ENCODE results near the gene DCLRE1B. TPM values are rescaled to one million over a fixed set of nuclear protein-coding genes. Genes with fewer than 3 reads are reported as not detected.
A peak's percentile ranks its signal among the peaks of the same experiment; 100 is the strongest.

DCLRE1B gene
- total and polyA plus RNA-seq, 2 donors (not counting 1 experiment from before 2014, with no cell fraction given), result 1.0 to 4.8 TPM

GRCh38 chr1:113857776-113858175 lies 47.4 kb upstream of the DCLRE1B start:
- no peaks in the 10 kb centered on the region for H4K20me1 ChIP-seq (ENCODE audit: control insufficient read depth, insufficient read depth, low read length, poor library complexity, severe bottlenecking)
- CTCF ChIA-PET, result interaction anchor here (2.1 to 4.2 kb wide), 3 partner anchors 17 to 44 kb away, joined by 6 to 36 read pairs (median 15); no protein-coding TSS in a partner anchor
- H3K27me3 ChIP-seq (replicated peaks in 1 of 4; ENCODE audit: control extremely low read depth in 1 of 4, control insufficient read depth in 3 of 4, insufficient read depth in 4 of 4, low read length in 3 of 4), result no peaks in the 10 kb centered on the region
- POLR2A ChIA-PET, result interaction anchor here (1.4 kb wide), 2 partner anchors 25 to 47 kb away, joined by 4 to 5 read pairs; partner anchors contain the start of gene AP4B1
- no peaks in the 10 kb centered on the region for H3K9me3 Mint-ChIP-seq (ENCODE audit: insufficient read depth)
- intact Hi-C loops (cut with micrococcal nuclease), result loop anchor here (2.0 kb wide), 2 partner anchors 19 to 71 kb away; partner anchors contain the start of gene HIPK1
- peaks cover 55 to 57% of the 10 kb centered on the region in 2 donors for H3K4me1 ChIP-seq (ENCODE audit: control insufficient read depth in 2 of 2, insufficient read depth in 2 of 2, low read length in 2 of 2)
- peak; percentile 24 for DNase-seq
- H3K36me3 ChIP-seq (replicated peaks in 1 of 2; ENCODE audit: control extremely low read depth in 1 of 2, control insufficient read depth in 1 of 2, extremely low read depth in 1 of 2, insufficient read depth in 2 of 2, low read length in 1 of 2), result peaks cover 6 to 22% of the 10 kb centered on the region in 2 experiments
- peak overlapping the region; percentile 33 for H3K9ac ChIP-seq (ENCODE audit: low read length)
- no peaks in the 10 kb centered on the region for H3K9me3 ChIP-seq (ENCODE audit: control extremely low read depth in 1 of 3, control insufficient read depth in 2 of 3, insufficient read depth in 1 of 3, low read length in 2 of 3)
- H3K4me3 ChIP-seq (ENCODE audit: control extremely low read depth in 1 of 5, extremely low read depth in 1 of 5, insufficient read depth in 1 of 5, low read depth in 2 of 5, low read length in 4 of 5), result peak overlapping the region in 2 of 5 experiments; percentile 15 to 18
- H2AFZ ChIP-seq (ENCODE audit: insufficient read depth, low read depth, low read length, poor library complexity, severe bottlenecking), result no peak overlapping the region
- H3K4me2 ChIP-seq (replicated peaks; ENCODE audit: low read depth, low read length, poor library complexity, severe bottlenecking), result peak overlapping the region; percentile 68
- H3K4me1 Mint-ChIP-seq, result peaks cover 54% of the 10 kb centered on the region
- H3K27ac Mint-ChIP-seq, result peak overlapping the region; percentile 79
- WGBS (ENCODE audit: insufficient coverage), result 40% methylated on average over 1 of the region's 3 CpGs
- peak overlapping the region; percentile 72 for H3K4me3 Mint-ChIP-seq
- no peak for ATAC-seq (ENCODE audit: low read depth)
- no peak for TF ChIP-seq CTCF (IDR thresholded peaks at IDR 0.05)
- no peak for TF ChIP-seq EZH2 (IDR thresholded peaks at IDR 0.05; ENCODE audit: borderline replicate concordance, insufficient read depth, low read depth, low read length, poor library complexity, severe bottlenecking)
- H3K27ac ChIP-seq (ENCODE audit: low read length in 2 of 2), result peak overlapping the region; percentile 73 to 80
- peaks cover 21% of the 10 kb centered on the region for H3K79me2 ChIP-seq (ENCODE audit: control insufficient read depth, insufficient read depth, low read length)
- H3K27me3 Mint-ChIP-seq, result no peaks in the 10 kb centered on the region

DNA sequence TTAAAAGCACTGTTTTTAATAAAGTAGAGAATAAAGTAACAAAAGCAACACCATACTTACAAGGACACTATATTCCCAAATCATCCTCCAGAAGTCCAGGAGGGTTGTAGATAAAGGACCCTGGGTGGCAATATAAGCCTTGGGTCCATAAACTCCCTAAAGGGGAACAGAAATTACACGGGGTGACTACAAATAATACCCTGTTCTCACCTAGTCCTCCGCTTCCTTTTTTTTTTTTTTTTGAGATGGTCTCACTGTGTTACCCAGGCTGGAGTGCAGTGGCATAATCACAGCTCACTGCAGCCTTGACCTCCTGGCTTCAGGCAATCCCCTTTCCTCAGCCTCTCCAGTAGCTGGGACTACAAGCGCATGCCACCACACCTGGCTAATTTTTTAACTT lies 46.7 kb upstream of the DCLRE1B start:
- peak overlapping the region; percentile 72 for H3K4me3 Mint-ChIP-seq
- Histone ChIP-seq H3K9me3 (ENCODE audit: control extremely low read depth in 1 of 3, control insufficient read depth in 2 of 3, insufficient read depth in 1 of 3, low read length in 2 of 3) (no peaks in the 10 kb centered on the region), H3K4me3 (ENCODE audit: control extremely low read depth in 1 of 5, extremely low read depth in 1 of 5, insufficient read depth in 1 of 5, low read depth in 2 of 5, low read length in 4 of 5) (peak overlapping the region in 2 of 5 experiments; percentile 18 to 58), H3K27me3 (replicated peaks in 1 of 4; ENCODE audit: control extremely low read depth in 1 of 4, control insufficient read depth in 3 of 4, insufficient read depth in 4 of 4, low read length in 3 of 4) (no peaks in the 10 kb centered on the region), H2AFZ (ENCODE audit: insufficient read depth, low read depth, low read length, poor library complexity, severe bottlenecking) (no peak overlapping the region), H3K79me2 (ENCODE audit: control insufficient read depth, insufficient read depth, low read length) (peaks cover 27% of the 10 kb centered on the region), H3K27ac (ENCODE audit: low read length in 2 of 2) (peak overlapping the region; percentile 73 to 80), H3K4me2 (replicated peaks; ENCODE audit: low read depth, low read length, poor library complexity, severe bottlenecking) (peak overlapping the region; percentile 68), H3K4me1 (ENCODE audit: control insufficient read depth in 2 of 2, insufficient read depth in 2 of 2, low read length in 2 of 2) (peaks cover 58 to 60% of the 10 kb centered on the region in 2 donors), H3K36me3 (replicated peaks in 1 of 2; ENCODE audit: control extremely low read depth in 1 of 2, control insufficient read depth in 1 of 2, extremely low read depth in 1 of 2, insufficient read depth in 2 of 2, low read length in 1 of 2) (peaks cover 7 to 22% of the 10 kb centered on the region in 2 experiments), H4K20me1 (ENCODE audit: control insufficient read depth, insufficient read depth, low read length, poor library complexity, severe bottlenecking) (no peaks in the 10 kb centered on the region), H3K9ac (ENCODE audit: low read length) (peak overlapping the region; percentile 39)
- H3K4me1 Mint-ChIP-seq, result peaks cover 58% of the 10 kb centered on the region
- no peaks in the 10 kb centered on the region for H3K27me3 Mint-ChIP-seq
- TF ChIP-seq EZH2 (IDR thresholded peaks at IDR 0.05; ENCODE audit: borderline replicate concordance, insufficient read depth, low read depth, low read length, poor library complexity, severe bottlenecking) (no peak), CTCF (IDR thresholded peaks at IDR 0.05) (no peak)
- peak overlapping the region; percentile 79 for H3K27ac Mint-ChIP-seq
- WGBS (ENCODE audit: insufficient coverage), result 0% methylated on average over 1 of the region's 3 CpGs
- H3K9me3 Mint-ChIP-seq (ENCODE audit: insufficient read depth), result no peaks in the 10 kb centered on the region
- ChIA-PET POLR2A (interaction anchor here (0.7 to 1.4 kb wide), 3 partner anchors 23 to 46 kb away, joined by 4 to 7 read pairs (median 5); partner anchors contain the start of gene AP4B1), CTCF (interaction anchor here (2.1 to 4.2 kb wide), 4 partner anchors 16 to 45 kb away, joined by 6 to 36 read pairs (median 16); partner anchors contain the start of gene AP4B1)
- peak; percentile 67 for DNase-seq
- peak; percentile 71 for ATAC-seq (ENCODE audit: low read depth)
- intact Hi-C loops (cut with micrococcal nuclease), result loop anchor here (2.0 kb wide), 2 partner anchors 20 to 70 kb away; partner anchors contain the start of gene HIPK1

Data from B cell (primary cell).